Fibroblast of peridontal ligament (primary cell): ENCODE results near the gene SYNDIG1.
"Not testable (repeated sequence)": the region's sequence is repeated elsewhere in the genome, so short reads cannot be mapped to it uniquely, and the experiment has no call there.

Experiments
- DNase-seq: peaks from one replicate; pipeline ENCODE4 v3.0.0-alpha.2; 2010; ENCODE audit errors: extremely low read depth

Gene SYNDIG1

DNA sequence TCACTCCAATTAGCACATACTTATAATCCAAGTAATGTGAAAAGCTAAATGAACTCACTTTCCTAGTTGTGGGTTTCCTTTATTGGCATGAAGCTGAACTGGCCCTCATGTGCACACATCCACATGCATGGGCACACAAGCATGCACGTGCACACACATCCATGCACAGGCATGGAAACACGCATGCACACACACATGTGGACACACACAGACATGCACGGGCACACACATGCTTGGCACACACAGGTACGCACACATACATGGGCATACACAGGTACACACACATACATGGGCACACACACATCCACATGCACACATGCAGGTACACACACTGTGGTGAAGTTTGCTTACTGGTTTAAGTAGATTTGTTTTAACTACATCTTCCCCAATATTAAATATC is 23.8 kb downstream of the SYNDIG1 start:
- no peak for DNase-seq

DNA sequence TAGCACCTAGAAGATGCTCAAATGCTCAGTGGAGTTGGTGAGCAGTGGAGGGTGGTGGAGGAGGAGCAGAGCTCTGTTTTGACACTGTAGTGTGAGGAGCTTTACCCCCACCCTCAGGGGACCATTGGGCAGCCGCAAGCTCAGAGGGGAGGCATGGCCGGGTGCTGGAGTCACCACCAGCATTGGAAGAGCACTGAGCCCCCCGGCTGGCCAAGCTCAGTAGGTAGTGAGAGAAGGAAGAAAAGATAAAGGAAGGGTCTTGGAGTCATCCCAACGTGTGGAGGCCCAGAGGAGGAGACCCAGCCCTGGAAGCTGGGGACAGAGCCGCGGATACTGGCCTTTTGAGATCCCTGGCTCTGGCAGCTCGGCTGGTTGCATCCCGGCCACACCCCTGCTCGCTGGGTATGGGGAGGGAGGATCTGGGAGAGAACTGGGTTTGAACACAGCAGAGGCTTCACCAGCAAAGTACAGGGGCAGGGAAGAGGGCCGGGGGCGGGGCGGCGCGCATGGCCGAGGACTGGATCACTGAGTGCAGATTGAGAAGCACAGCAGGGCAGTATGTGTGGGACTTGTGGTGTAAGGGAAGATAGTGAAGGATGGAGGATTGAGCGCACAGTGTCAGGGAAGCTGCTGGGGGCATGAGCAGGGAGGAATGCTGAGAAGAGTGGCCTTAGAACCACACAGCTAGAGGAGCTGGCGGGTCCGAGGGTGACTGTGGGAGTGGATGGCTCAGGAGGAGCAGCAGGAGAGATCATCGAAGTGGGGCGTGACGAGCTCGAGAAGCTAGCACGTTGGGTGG is 24.4 kb downstream of the SYNDIG1 start:
- no peak for DNase-seq

DNA sequence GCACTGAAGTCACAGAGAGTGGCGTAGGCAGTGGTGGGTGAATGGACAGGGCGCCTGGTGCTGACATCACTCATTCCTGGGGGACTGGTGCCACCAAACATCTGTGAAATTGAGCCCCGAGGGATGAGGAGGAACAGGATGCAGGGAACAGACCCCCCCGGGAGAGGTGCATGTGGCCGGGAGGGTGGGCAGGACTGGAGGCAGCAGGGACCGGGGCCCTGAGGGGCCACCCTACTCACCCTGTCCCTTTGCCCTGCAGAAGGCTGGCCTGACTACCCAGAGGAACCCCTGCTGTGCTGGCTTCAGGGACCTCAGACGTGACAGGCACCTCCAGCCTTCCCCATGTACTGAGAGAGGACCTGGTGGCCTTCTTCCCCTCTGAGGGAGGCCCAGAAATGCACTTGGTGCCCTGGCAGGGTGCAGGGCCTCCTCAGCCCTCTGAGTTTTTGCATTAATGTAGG is 25.1 kb downstream of the SYNDIG1 start:
- DNase-seq: no peak

DNA sequence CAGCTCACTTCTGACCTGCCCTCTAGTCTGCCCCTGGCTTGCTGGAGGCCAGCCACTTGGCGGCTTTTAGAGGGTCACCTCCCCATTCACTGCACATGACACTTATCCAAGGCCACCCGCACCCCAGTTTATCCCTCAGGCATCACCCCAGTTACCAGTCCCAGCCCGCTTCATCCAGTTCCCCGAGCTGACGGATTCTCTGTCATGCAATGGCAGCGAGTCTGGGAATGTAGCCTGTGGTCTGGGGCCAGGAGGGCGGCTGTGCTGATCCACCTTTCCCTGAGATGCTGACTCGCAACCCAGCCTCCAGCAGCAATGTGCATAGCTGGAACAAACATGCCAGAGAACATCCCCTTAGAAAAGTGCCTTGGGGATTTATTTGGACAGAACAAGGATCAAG is 25.8 kb downstream of the SYNDIG1 start:
- DNase-seq: no peak

DNA sequence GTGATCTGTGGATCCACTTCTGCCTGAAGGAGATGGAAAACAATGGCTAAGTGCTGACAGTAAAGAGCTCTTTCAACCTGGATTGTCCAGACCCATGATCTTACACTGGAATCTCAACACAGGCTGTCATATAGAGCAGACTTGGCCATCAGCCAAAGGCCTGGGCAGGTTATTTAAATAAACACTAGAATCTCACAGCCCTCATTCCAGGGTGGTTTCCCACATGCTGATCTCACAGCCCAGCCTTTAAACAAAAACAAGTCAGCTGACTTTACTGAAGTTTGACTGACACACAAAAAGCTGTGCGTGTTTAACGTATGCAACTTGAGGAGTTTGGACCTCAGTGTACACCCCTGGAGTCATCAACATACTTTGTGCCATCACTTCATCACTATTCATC is 28.4 kb downstream of the SYNDIG1 start:
- no peak for DNase-seq

DNA sequence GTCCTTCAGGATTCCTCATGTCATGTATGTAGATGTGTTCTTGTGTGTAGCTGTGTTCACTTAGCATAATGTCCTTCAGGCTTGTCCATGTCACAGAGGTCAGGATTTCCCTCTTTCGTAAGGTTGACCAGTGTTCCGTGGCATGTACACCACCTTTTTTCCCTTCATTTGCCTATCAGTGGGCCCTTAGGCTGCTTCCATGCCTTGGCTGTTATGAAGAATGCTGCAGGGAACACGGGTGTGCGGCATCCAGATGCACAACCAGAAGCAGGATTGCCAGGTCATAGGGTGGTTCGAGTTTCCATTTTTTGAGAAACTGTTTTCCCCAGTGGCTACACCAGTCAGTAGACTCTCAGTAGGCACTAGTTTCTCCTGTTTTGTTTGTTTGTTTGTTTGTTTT is 29.2 kb downstream of the SYNDIG1 start:
- DNase-seq: no peak

DNA sequence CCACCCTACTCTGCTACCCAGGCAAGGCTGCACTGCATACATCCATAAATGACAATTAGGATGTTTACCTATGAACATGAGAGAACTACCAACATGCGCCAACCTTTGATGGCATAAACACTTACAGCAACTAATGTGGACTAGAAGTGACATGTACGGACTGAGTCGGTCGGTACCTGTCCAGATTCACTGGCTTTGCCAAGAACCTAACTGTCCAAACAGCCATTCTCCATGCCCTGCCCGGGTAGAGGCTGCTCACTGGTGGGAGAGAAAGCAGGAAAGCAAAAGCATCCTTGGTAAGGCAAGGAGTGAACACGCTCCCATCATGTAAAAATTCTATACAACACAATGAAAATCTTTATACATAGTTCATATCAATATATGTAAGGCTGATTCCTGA is 30.0 kb downstream of the SYNDIG1 start:
- DNase-seq: no peak

DNA sequence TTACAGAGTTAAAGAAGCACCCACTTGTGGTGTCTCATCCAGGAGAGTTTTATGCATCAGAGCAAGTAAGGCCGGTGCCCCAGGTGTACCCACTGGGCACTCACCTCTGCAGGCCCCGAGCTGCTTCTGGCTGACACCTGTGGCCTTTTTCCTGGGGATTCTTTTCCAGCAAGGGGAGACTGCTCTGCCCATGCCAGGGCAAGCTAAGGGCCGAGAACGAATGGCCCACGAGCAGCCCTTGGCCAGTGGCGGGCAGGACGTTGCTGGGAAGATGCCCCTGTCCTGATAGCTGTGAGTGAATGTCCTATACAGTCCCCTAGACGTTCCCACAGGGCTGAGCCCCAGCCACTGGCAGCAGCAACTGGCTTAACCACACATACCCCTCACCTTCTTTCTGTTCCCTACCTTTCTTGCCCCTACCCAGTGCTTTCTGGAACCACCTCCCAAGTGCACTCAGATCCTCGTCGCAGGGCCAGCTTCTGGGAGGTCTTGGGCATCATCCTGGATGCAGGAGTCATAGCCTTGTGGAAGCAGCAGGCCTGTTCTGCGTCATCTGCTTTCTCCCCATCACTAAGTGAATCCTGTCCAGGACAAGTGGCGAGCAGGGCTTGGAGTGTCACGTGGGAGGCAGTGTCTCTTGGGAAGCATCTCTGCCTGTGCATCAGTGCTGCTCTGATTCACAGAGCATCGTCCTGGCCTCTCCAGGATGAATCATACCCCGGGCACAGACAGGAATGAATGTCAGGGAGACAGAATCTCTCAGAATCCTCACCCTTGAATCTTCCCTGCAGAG is 32.5 kb downstream of the SYNDIG1 start:
- peak; percentile 63 for DNase-seq

DNA sequence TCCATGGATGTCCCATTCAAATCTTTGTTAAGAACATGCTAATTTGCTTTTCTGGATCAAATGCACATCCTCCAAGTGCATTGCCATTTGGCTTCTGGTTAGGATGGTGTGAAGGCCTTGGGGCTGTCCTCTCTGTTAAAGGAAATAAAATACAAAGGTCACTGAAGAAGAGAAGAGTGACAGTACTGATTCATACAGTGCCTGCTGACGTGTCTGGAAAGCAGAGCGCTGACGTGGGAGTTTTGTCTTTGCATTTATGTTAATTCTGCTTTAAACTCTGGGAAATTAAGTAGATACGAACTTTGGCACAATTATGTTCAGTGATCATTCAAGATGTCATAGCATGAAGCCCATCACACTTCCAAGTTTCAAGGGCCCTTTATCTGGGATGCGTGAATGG is 33.2 kb downstream of the SYNDIG1 start:
- no peak for DNase-seq

DNA sequence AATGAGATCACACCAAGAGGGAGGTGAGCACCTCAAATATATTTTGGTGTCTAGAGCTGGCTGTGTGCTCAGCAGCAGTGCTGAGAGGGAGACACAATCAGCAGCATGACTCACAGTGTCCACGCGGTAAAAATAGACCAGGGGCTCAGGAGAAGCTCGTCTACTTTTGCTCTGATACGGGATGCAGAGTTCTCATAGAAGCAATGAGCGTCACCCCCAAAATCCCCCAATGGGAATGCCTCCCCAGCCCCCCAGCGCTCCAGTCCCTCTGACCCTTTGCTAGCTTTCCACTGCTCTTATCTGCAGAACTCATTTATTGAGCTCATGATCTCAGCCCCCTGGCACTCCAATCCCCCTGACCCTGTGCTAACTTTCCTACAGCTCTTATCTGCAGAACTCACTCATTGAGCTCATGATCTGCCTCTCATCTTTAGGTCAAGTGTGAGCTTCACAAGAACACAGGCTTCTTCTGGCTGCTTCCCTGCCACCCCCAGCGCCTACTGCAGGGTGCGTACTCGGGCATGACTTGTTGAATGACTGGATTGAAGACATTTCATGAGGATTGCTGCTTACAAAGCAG is 34.0 kb downstream of the SYNDIG1 start:
- DNase-seq: peak; percentile 1

DNA sequence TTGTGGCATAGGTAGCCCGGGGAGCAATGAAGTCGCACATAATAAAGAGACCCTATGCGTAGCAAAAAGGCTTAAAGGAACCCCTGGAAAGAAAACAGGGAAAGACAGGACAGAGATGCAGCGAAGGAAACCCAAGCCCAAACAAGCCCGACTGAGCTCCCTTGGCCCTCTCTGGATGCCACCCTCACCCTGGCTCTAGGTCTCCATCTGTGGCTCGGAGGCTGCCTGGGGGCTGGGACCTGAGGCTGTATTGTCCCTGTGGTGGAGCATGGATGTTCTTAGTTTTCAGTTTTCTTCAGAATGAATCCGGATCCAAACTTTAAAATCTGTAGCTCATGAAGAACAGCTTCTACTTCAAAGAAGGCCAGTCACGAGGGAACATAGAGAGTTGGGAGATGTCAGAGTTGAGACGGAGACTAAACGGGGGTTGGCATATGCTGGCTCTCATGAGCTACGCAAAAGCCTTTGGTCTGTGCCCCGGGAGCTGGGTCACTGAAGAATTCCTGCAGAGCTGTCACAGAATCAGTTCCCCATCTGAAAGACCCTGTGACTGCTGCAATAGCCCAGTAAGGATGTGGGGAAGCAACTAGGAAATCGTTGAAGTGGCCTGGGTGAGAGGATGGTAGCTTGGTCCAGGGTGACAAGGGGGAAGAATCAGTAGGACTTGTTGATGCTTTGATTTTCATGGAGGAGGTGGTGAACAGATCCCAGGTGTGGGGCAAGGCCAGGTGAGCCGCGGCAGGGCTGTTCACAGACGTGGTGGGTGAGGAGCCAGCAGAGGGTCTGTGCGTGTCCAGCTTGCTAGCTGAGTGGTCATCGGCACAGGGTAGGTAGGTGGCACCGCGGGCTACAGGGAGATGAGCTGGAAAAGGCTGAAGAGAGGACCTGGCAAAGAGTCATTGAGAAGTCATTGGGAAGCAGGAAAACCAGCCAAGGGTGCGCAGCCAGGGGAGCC is 35.2 kb downstream of the SYNDIG1 start:
- DNase-seq: no peak

DNA sequence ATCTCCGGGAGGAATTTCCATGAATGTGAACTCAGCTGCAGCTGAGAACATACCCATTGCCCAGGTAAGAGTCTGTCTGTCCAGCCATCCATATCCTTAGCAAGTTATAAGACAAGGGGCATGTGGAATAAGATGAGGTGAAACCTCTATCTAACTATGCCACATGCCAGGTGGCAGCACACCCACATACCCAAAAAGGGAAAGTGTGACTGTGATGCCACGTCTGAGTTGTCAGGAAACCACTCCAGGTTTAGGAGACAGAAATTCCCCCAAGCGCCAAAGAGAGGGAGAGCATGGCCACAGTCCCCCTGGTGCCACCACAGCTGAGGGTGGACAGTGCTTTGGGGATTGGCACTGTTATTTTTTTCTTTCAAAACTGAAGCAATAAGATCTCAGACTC is 36.7 kb downstream of the SYNDIG1 start:
- DNase-seq: no peak

DNA sequence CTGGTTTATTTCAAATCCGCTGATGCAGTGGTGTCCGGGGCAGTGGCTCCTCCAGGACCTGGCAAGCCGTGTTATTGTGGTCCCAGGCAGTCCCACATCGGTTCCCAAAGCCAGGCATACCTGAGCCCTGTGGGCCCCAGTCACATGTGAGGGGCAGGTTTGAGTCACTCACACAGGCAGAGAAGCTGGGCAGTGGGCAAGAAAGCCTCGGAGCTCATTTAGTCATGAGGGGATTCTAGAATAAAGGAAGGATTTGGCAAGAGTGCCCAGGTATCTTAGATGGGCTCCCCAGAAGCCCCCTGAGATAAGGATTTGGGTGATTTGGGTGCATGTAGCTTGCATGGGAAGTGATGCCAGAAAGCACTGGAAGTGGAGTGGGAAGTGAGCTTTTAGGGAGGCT is 37.3 kb downstream of the SYNDIG1 start:
- no peak for DNase-seq

DNA sequence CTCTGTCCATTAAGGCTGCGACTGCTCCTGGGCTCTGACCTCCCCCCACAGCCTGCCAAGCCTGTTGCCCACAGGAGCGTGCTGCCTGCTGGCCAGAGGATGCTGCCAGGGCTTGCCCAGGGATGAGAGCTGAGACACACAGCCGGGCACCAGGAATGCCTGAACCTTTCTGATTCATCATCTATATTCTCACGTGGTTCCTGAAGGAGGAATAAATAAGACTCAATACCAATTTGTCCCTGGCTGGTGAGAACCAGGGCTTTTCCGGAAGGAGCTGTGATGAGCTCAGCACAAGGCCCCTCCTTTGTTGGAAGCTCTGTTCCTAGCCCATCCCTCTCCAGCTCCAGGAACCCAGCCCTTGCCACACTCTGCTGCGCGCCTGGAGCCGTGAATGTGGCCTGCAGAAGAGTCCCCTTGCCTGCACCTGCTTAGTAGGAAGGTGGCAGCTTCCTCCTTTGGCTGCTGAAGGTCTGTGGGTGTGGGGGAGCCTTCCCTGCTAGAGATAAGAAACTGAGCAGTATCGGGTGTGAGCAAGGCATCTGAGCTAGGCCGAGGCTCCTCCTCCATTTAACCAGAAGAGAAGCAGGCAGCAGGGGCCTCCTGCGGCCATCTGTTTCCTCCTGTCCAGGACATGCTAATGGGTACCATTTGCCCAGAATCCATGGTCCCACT is 37.9 kb downstream of the SYNDIG1 start:
- no peak for DNase-seq

DNA sequence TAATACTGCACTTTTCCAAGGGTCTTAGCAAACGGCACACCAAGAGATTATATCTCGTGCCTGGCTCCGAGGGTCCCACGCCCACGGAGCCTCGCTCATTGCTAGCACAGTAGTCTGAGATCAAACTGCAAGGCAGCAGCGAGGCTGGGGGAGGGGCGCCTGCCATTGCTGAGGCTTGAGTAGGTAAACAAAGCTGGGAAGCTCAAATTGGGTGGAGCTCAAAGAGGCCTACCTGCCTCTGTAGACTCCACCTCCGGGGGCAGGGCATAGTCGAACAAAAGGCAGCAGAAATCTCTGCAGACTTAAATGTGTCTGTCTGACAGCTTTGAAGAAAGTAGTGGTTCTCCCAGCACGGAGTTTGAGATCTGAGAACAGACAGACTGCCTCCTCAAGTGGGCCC is 43.0 kb downstream of the SYNDIG1 start:
- not testable (repeated sequence) for DNase-seq

DNA sequence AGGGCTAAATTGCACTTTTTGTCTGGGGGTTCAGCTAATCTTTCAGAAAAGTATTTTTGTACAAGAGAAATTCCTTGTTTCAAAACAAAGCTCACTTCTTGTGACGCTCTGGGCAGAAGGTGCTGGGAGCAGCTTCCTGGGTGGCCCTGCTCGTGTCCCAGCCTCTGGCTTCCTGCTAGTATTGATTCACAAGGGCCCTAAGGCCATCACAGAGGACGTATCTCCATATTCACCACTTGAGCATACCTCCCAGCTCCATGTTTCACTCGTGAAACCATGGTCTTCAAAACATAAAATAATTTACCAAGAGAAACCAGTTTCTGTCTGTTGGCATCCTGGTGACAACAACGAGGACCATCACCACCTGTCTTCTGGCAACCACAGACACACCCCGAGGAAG is 49.1 kb downstream of the SYNDIG1 start:
- no peak for DNase-seq

DNA sequence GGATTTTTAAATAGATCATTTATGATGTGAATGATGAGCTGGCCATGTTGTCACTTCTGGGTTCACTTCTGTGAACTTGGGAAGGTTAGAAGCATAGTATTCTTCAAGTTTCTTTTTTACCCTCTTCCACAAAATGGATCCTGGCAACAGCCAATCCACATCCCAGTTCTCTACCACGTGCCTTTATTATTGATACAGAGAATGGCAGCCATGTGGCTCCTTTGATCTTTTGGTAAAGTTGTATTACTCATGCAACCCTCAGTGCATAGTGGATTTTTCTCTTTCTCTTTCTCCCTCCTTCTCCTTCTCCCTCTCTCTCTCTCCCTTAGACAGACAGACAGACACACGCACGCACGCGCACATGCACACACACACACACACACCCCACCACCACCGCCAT is 50.0 kb downstream of the SYNDIG1 start:
- DNase-seq: no peak

DNA sequence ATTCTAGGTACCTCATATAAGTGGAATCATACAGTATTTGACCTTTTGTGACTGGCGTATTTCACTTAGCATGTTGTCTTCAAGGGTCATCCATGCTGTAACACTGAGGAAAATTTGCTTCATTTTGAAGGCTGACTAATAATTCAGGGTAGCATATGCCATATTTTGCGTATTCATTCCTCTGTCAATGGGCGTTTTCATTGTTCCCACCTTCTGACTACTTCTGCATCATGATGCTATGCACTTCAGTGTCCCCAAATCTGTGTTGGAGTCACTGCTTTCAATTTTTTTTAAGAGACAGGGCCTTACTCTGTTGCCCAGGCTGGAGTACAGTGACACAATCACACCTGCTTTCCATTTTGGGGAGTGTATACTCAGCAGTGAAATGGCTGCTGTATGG is 51.6 kb downstream of the SYNDIG1 start:
- DNase-seq: no peak

DNA sequence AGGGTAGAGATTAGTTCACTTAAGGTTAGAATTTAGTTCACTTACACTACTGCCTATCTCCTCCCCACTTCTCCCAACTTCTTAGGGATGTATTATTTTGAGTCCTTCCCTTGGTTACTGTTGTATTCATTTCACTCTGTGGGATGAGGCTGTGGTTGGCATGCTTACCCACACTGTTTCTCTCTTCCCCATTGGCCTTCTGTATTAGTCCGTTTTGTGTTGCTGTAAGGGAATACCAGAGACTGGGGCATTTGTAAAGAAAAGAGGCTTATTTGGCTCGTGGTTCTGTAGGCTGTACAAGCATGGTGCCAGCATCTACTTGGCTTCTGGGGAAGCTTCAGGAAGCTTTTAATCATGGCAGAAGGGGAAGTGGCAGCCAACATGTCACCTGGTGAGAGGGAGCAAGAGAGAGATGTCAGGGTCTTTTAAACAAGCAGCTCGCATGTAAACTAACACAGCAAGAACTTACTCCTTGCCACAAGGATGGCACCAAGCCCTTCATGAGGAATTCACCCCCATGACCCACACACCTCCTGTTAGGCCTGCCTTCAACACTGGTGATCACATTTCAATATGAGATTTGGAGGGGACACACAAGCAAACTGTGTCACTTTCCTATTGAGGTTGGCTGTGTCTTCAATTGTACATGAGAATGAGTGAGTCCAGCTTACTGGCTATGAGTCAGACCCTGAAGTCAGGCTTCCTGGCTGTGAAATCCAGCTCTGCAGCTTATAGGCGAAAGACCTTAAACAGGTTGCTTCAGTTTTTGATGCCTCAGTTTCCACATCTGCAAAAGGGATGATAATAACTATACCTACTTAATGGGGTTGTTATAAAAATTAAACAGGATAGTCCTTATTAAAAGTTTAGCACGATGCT is 53.3 kb downstream of the SYNDIG1 start:
- DNase-seq: no peak

DNA sequence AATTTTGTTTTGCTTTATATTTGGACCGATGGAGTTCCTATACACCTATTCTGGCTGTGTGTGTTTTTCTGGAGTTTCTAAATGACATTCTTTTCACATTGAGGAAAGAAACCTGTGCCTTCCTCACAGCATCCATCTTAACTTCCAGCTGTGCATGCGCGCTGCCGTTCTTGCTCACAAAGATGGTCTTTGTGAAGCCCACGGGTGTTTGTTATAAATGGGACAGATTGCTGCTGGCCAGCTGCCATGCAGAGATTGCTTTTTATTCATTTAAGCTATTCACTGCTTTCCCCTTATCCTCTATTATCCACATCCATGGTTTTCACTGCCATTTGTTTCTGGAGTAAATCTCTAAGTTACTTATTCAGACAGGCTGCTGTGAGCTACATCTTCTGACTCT is 54.2 kb downstream of the SYNDIG1 start:
- no peak for DNase-seq
